ENCODE measurements around the gene WWC1.
A peak's percentile ranks its signal among the peaks of the same experiment; 100 is the strongest.

DNA sequence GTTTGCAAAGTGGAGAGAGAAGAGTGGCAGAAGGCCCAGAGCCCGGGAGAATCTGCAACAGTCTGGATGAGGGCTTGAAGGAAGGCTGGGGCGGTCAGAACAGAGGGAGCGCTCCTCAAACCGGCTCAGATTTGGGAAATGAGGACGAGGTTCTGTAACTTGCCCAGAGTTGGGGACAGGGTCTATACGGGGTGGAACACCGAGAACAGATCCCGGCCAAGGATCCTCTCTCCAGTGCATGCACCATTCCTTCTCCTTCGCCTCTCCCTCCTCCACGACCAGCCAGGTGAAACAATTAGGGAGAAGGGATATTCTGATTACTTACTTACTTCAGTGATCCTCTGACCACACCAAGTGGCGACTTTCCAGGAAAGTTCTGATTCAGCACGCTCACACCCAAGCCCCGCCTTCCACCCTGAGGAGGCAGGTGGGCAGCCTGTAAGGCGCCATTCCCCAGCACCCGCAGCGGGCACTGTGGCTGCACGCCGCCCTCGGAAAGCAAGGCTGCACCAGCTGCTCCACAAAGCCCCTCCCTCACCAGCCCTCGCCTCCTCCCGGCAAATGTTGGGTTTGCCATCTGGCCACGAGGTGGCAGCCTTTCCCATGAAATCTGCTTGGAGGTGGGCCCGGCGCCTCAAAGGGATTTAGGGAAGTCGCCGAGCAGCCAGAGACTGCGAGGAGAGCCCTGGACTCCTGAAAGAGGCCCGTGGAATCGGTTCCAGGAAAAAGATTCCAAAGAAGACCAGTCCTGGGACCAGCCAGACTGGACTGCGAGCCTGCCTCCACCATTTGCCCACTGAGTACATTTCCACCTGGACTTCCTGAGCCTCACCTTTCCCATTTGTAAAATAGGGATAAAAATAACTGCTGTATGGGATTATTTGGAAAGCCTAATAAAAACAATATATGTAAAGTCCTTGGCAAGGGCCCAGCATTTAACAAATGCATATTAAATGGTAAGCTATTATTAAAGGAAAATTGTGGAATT lies 22.2 kb upstream of the WWC1 start:
- TF ChIP-seq, protein P1, sequence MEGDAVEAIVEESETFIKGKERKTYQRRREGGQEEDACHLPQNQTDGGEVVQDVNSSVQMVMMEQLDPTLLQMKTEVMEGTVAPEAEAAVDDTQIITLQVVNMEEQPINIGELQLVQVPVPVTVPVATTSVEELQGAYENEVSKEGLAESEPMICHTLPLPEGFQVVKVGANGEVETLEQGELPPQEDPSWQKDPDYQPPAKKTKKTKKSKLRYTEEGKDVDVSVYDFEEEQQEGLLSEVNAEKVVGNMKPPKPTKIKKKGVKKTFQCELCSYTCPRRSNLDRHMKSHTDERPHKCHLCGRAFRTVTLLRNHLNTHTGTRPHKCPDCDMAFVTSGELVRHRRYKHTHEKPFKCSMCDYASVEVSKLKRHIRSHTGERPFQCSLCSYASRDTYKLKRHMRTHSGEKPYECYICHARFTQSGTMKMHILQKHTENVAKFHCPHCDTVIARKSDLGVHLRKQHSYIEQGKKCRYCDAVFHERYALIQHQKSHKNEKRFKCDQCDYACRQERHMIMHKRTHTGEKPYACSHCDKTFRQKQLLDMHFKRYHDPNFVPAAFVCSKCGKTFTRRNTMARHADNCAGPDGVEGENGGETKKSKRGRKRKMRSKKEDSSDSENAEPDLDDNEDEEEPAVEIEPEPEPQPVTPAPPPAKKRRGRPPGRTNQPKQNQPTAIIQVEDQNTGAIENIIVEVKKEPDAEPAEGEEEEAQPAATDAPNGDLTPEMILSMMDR (IDR thresholded peaks at IDR 0.05 in 4 of 5, conservative IDR thresholded peaks at IDR 0.05 in 1 of 5): peak; percentile 32 to 68 (median 61)
- no peak for TF ChIP-seq POLR2A (IDR thresholded peaks at IDR 0.05)
